CD4-positive, alpha-beta T cell treated with Interleukin-15 for 1 hour (primary cell): ENCODE data around the gene NTRK2.

Source experiments
- DNase-seq: peaks from one replicate; pipeline ENCODE4 v3.0.0-alpha.2; 2020

NTRK2 gene

DNA sequence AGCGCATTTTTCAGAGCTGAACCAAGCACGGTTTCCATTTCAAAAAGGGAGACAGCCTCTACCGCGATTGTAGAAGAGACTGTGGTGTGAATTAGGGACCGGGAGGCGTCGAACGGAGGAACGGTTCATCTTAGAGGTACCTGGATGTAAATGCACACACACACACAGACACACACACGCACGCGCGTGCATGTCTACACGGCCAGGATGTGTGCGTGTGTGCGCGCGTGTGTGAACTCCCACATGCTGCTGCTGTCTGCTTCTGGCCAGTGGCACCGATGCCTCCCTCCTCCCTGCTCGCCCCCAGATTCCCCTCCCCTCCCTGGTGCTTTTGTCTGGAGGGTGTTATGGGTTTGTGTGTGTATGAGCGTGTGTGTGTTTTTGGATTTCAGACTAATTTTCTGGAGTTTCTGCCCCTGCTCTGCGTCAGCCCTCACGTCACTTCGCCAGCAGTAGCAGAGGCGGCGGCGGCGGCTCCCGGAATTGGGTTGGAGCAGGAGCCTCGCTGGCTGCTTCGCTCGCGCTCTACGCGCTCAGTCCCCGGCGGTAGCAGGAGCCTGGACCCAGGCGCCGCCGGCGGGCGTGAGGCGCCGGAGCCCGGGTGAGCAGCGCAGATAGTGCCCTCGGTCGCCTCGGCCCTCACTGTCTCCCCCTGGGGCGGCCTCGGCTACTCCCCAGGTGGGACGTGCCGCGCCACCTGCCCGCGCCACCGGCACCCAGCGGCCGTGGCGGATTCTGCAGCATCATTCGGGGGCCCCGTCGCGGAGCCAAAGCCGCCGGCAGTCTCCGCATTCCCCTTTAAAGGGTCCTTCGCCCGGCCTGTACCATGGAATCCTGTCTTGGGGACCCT is at the start of gene NTRK2:
Gene NTRK2, plus strand, starts transcription at position 442 of the 850 bp plus-strand sequence. CDS start 1,020 bp downstream, outside the sequence.
- DNase-seq: no peak

DNA sequence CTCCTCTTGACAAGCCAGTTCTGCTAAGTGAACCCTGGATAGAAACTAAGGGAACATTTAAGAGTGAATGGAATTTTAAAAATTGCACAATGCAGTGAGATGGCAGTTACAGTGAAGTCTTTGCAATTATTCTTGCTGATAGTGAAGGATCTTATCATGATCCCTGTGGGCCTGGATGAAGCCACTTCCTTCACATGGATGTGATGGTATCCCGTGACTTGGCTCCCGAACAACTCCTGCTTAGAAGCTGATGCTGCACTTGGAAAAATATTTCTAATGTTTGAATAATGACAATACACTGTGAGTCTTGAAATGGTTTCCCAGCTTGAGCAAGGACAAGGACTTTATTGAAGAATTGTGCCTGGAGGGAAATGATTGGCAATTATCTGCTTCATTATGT is 49.2 kb upstream of the NTRK2 start:
- DNase-seq: no peak

DNA sequence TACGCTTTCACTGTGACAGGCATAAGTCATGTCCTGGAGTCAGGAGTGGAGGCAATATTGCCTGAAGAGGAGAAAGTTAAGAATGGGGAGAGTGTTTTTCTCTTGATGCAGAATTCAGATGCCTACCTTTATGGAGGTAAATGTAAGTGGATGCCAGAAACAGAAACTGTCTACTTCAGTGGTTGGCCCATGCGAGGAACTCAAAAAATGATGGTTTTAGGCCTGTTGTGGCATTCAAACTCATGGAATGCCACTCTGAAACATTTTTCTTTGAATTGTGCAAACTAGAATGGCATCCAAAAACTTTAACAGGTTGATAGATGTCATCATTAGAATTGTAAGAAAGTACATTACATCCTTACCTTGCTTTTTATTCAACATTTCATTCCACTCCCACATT is 47.7 kb upstream of the NTRK2 start:
- no peak for DNase-seq

DNA sequence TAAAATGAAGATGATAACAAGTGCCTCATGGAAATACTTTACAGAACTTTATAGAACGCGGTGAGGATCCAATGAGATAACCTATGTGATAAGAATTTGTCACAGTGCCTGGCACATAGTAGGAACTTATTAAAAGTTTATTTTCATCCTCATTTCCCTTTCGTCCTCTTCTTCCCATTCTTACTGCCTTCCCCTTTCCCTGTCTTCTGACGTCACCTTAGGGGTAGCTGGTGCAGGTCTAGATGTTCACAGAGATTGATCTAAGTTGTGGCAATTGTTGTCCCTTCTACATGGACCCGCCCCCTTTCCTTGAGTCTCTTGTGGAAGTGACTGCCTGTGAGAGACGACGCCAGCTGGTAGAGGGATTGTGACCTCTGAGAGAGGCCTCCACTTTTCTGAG is 46.5 kb upstream of the NTRK2 start:
- no peak for DNase-seq

DNA sequence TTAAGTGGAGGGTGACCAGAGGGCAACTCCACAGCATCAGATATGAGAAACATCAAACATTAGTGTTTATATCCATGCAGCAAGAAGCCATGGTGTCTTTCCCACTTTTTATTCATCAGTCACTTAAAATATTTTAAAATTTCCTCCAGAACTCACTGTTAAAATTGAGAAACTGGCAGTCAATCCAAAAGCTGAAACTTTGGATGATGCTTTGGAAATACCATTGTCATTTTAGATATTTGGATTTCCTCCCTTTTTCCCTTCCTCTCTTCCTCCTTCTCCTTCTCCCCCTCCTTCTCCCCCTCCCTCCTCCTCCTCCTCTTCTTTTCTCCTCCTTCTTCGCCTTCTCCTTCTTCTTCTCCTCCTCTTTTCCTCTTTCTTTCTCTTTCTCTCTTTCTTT is 33.1 kb upstream of the NTRK2 start:
- no peak for DNase-seq

DNA sequence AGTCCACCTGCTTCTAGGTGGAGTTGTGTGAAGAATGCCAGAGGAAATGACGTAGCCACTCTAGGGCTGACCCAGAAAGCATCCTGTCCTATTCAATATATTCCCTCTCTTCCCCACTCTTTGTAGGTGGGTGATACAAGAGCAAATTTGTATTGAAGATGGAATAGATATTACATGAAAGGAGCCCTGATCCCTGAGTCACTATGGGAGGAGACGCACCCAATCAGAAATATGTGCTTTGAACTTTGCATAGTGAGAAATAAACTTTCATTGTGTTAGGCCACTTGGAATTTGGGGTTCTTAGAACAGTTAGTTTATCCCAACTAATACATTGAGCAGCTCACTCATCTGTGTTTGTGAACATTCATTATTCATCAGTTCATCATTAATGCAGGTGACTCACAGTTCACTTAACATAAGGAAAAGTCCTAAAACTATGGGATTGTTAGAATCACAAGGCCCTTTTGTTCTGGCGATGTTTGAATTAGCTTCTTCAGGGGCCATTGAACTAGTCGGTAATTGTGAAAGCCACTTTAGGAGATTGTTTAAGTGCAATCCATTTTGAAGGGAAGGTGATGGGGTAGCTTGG is 26.9 kb upstream of the NTRK2 start:
- DNase-seq: no peak

- DNase-seq: no peak
These were observed 21.8 kb upstream of the NTRK2 start for GRCh38 chr9:84647699-84648098.

GRCh38 chr9:84652496-84653120 is 16.9 kb upstream of the NTRK2 start:
- no peak for DNase-seq

- DNase-seq: no peak
These were observed 14.1 kb upstream of the NTRK2 start for GRCh38 chr9:84655447-84655846.

DNA sequence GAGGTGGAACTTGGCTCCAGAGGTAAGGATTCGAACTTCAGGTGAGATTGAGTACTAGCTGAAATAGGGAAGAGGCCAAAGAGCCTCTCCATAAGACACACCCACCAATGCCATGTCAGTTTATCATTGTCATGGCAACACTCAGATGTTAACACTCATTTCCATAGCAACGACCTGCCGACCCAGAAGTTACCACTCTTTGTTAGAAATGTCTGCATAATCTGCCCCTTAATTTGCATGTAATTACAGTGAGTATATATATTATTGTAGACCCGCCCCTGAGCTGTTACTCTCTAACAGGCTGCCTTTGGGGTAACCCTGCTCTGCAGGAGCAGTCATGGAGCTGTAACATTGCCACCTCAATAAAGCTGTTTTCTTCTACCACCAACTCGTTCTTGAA is 10.2 kb upstream of the NTRK2 start:
- DNase-seq: no peak

GRCh38 chr9:84659773-84660172 is 9.8 kb upstream of the NTRK2 start:
- DNase-seq: no peak

DNA sequence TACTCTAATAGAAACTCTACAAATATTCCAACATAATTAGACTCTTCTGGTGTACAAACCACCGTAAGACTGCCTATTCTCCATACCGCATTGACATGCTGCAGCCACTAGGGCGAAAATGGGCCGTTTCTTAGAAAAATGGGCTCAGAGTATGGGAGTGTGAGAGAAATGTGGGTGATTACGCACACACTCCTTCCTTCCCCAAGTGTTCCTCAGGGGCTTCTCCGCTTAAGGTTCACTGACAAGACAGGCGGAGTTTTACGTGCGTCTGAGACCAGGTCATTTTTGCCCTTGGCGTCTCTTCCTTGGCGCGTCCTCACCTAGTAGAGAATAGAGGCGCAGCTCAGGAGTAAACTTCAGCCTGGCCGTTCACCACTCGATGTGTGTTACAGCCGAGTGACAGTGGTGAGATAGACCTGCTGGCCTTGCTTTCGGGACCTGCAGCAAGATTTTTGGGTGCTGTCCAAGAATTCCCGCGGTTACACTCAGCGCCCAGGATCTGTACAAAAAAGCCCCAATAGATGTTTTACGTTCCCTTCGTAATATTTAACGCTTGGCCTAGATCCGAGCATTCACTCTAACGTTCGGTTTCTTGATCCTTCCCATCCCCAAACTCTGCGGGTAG is 1.8 kb upstream of the NTRK2 start:
- no peak for DNase-seq

DNA sequence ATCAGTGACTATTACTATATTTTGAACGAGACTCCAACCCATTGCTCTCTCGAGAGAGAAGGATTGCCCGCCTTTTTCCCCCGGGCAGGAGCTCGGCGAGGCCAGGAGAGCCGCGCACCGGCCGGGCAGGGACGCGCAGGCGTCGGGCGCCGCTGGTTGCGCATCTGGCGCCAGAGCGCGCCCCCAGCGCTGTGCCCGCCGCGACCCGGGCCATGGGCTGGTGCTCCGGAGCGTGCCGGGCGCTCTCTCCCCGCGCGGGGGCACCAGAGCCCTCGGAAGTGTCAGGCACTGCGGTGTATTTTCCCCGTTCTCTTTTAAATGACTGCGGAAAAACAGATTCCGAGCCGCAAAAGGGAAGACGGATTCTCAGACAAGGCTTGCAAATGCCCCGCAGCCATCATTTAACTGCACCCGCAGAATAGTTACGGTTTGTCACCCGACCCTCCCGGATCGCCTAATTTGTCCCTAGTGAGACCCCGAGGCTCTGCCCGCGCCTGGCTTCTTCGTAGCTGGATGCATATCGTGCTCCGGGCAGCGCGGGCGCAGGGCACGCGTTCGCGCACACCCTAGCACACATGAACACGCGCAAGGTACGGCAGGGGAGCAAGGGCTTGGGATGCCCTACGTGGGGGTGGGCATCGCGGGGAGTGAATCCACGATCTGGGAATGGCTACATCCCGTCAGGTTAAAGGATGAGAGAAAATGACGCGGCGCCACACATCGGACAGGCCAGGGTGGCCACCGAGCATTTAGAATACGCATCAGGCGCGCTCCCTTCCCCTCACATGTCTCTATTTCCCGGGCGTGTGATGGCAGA is 1.1 kb upstream of the NTRK2 start:
- DNase-seq: no peak

DNA sequence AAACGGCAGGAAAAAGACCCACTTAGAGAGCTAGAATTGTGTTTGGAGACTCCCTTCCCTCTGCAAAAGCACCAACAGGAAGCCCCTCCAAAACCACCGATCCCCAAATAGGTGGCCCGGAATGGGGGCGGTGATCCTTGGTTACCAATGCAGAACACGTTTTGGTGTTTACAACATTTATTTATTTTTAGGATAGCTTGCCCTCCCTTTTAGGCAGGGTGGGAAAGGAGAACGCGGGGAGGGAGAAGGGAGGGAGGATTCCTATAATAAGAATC is 579 bp upstream of the NTRK2 start:
- no peak for DNase-seq

GRCh38 chr9:84670138-84671041 is 861 bp downstream of the NTRK2 start:
- no peak for DNase-seq

DNA sequence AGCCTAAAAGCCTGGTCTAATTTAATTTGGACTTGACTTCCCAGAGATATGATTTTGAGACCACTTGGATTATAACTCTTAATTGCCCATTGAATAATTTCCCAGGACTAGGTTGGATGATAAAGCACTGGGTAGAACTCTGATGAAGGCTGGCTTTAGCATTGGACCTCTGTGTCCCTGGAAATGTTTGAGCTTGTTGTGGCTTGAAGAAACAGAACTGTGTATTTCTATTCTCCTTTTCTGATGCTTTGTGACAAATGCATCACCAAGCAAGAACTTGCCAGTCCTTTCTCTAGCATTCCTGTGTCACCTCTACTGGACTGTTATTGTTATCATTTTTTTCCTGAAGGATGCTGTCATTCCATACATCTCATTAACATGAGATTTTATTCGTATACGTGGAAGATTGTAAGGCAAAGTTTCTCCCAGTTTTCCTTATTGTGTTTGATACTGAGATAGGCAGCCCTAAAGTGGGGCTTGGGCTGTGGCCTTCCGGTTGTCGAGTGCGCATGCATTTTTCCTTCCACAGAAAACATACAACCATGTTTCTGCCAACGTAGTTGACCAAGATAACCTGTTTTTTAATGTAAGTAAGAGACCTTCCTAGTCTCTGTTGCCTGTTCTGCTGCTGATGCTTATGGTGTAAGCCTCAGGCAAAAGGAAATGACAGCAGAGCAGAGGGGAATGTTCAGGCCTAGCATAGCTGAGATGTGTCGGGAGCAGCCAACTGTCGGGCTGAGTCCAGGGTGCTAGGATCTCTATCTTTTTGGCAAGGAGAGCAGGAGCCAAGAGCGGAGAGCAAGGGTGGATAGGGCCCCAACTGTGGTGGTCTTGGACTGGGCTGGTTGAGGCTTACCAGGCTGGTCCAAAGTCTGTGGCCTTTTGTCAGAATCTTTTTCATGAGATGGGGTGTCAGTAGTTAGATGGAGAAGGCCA is 2.3 kb downstream of the NTRK2 start:
- no peak for DNase-seq

- no peak for DNase-seq
These were observed 4.3 kb downstream of the NTRK2 start for GRCh38 chr9:84673806-84674205.

DNA sequence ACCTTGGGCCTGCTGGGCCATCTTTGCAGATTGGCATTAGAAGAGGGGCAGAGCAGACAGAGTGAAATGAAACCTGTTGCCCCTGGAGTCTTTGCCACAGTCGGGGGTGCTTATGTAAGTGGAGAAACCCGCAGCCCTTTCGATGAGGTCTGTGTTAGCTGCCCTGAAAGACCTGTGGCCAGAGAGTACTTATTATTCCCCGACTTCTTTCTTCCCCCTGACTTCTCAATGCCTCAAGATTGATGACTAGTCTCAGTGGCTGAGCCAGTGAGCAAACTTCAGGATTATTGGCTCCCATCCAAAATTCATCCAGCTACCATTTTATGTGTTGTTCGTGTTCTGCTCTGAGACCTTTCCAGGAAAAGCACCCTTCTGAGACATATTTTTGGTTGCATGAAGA is 7.6 kb downstream of the NTRK2 start:
- no peak for DNase-seq

DNA sequence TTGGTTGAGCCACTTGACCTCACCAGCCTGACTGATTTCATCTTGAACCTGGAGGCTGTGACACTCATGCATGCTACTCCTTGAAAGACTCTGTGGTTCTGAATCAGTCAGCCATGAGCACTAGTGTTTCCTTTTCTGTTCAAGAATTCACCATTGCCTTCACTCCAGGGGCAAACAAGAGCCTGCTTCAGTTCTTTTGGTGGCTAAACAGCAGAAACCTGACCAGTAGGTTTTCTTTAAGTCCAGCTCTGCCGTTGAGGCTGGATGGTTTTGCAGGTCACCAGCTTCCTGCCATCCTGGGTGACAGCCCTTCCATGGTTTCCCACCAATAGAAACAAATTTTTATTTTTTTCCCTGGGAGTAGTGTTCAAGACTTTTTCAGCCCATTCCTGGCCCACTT is 10.0 kb downstream of the NTRK2 start:
- no peak for DNase-seq

DNA sequence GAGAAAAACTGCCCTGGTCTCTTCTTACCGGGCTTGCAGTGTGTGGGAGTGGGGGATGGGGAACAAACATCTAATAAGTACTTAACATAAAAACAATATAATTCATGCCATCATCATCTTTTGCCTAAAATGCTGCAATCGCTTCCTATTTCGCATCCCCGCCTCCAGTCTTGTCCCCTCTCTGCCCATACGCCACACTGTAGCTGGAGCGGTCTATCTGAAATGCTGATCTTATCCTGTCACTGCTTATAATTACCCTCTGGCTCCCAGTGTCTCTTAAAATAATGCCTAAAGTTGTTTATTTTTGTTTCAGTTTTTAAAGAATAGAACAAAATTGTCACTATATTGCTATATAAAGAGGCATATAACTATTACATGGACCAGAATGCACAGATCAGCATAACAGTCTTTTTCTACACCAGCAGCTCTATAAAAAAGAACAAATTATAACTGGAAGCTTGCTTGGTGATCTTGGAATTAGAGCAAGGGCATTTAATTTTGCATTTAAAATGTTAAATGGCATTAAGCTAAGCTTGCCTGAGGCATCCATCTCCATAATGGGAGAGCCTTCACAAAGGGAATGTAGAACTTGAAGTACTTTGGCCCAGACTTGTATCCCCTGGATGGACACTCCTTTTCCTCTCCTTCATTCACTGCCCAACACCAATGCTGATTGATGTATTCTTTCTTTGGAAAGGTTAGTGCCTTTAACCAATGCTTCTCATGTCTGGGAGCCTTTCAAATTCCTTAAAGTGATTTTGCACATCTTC is 12.2 kb downstream of the NTRK2 start:
- no peak for DNase-seq
